ENCODE data around the gene SEC24C.
"Not testable (repeated sequence)": the region's sequence is repeated elsewhere in the genome, so short reads cannot be mapped to it uniquely, and the experiment has no call there.

SEC24C gene

DNA sequence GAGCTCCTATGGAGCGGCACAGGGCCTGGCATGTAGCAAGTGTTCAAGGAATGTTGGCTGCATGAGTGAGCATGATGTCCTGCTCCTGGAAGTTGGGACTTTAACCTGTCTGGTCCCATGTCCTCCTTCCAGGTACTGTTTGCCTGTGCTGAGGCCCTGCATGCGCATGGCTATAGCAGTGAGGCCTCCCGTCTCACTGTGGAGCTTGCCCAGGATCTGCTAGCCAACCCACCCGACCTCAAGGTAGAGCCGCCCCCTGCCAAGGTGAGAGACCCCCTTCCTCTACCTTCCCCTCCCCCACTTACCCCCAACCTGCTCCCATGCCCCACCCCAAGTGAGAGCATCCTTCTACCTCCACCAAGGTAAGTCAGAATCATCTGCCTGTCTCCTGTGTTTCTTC, 49.3 kb downstream of the SEC24C start:
- Histone ChIP-seq H3K27me3 (ENCODE audit: insufficient read depth, poor library complexity, severe bottlenecking) (no peaks in the 10 kb centered on the region), H3K27ac (replicated peaks) (no peak overlapping the region), H3K4me3 (replicated peaks; ENCODE audit: insufficient read depth, low read length) (no peak overlapping the region)
- TF ChIP-seq GABPA (IDR thresholded peaks at IDR 0.05; ENCODE audit: low read depth) = no peak
- TF ChIP-seq SPI1 (IDR thresholded peaks at IDR 0.05; ENCODE audit: borderline replicate concordance, low read depth) = no peak
- TF ChIP-seq, protein P1, sequence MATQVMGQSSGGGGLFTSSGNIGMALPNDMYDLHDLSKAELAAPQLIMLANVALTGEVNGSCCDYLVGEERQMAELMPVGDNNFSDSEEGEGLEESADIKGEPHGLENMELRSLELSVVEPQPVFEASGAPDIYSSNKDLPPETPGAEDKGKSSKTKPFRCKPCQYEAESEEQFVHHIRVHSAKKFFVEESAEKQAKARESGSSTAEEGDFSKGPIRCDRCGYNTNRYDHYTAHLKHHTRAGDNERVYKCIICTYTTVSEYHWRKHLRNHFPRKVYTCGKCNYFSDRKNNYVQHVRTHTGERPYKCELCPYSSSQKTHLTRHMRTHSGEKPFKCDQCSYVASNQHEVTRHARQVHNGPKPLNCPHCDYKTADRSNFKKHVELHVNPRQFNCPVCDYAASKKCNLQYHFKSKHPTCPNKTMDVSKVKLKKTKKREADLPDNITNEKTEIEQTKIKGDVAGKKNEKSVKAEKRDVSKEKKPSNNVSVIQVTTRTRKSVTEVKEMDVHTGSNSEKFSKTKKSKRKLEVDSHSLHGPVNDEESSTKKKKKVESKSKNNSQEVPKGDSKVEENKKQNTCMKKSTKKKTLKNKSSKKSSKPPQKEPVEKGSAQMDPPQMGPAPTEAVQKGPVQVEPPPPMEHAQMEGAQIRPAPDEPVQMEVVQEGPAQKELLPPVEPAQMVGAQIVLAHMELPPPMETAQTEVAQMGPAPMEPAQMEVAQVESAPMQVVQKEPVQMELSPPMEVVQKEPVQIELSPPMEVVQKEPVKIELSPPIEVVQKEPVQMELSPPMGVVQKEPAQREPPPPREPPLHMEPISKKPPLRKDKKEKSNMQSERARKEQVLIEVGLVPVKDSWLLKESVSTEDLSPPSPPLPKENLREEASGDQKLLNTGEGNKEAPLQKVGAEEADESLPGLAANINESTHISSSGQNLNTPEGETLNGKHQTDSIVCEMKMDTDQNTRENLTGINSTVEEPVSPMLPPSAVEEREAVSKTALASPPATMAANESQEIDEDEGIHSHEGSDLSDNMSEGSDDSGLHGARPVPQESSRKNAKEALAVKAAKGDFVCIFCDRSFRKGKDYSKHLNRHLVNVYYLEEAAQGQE (IDR thresholded peaks at IDR 0.05; ENCODE audit: insufficient replicate concordance, low read depth) = no peak
- TF ChIP-seq, protein P2, sequence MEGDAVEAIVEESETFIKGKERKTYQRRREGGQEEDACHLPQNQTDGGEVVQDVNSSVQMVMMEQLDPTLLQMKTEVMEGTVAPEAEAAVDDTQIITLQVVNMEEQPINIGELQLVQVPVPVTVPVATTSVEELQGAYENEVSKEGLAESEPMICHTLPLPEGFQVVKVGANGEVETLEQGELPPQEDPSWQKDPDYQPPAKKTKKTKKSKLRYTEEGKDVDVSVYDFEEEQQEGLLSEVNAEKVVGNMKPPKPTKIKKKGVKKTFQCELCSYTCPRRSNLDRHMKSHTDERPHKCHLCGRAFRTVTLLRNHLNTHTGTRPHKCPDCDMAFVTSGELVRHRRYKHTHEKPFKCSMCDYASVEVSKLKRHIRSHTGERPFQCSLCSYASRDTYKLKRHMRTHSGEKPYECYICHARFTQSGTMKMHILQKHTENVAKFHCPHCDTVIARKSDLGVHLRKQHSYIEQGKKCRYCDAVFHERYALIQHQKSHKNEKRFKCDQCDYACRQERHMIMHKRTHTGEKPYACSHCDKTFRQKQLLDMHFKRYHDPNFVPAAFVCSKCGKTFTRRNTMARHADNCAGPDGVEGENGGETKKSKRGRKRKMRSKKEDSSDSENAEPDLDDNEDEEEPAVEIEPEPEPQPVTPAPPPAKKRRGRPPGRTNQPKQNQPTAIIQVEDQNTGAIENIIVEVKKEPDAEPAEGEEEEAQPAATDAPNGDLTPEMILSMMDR (IDR thresholded peaks at IDR 0.05; ENCODE audit: insufficient read depth, low read length) = no peak
- no peak for TF ChIP-seq POLR2AphosphoS5 (IDR thresholded peaks at IDR 0.05; ENCODE audit: low read depth)
- DNase-seq (ENCODE audit: low read depth in 1 of 2, low spot score in 1 of 2) = no peak

DNA sequence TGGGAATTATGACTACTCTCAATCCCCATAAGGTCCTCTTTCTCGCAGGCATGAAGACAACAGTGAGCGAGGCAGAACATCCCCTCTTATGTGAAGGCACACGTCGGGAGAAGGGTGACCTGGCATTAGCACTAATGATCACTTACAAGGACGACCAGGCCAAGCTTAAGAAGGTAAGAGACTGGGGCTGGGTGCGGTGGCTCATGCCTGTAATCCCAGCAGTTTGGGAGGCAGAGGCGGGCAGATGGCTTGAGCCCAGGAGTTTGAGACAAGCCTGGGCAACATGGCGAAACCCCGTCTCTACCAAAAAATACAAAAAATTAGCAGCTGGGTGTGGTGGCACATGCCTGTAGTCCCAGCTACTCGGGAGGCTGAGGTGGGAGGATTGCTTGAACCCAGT, 51.3 kb downstream of the SEC24C start:
- not testable (repeated sequence) for DNase-seq (ENCODE audit: low read depth in 1 of 2, low spot score in 1 of 2); H3K27me3 ChIP-seq (ENCODE audit: insufficient read depth, poor library complexity, severe bottlenecking); H3K27ac ChIP-seq (replicated peaks); H3K4me3 ChIP-seq (replicated peaks; ENCODE audit: insufficient read depth, low read length)

DNA sequence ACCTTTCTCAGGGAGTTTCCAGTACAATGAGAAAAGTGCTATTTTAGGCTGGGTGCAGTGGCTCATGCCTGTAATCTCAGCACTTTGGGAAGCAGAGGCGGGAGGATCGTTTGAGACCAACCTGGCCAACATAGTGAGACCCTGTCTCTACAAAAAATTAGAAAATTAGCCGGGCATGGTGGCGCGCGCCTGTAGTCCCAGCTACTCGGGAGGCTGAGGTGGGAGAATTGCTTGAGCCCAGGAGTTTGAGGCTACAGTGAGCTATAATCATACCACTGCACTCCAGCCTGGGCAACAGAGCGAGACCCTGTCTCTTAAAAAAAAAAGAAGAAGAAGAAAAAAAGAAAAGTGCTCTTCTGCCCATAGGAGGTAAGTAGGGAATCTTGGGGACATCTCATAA, 51.9 kb downstream of the SEC24C start:
- not testable (repeated sequence) for H3K27me3 ChIP-seq (ENCODE audit: insufficient read depth, poor library complexity, severe bottlenecking); DNase-seq (ENCODE audit: low read depth in 1 of 2, low spot score in 1 of 2); H3K4me3 ChIP-seq (replicated peaks; ENCODE audit: insufficient read depth, low read length); H3K27ac ChIP-seq (replicated peaks)

DNA sequence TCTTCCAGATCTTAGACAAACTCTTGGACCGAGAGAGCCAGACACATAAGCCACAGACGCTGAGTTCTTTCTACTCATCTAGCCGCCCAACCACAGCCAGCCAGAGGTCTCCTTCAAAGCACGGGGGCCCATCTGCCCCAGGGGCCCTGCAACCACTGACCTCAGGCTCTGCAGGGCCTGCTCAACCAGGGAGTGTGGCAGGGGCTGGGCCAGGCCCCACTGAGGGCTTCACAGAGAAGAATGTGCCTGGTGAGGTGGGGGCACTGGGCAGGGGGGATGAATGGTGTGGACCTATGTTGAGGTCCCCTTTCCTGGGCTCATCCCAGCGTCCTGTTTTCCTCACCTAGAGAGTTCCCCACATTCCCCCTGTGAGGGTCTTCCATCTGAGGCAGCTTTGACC, 52.6 kb downstream of the SEC24C start:
- H3K27ac ChIP-seq (replicated peaks) = no peak overlapping the region
- no peak overlapping the region for H3K4me3 ChIP-seq (replicated peaks; ENCODE audit: insufficient read depth, low read length)
- H3K27me3 ChIP-seq (ENCODE audit: insufficient read depth, poor library complexity, severe bottlenecking) = no peaks in the 10 kb centered on the region
- TF ChIP-seq SPI1 (IDR thresholded peaks at IDR 0.05; ENCODE audit: borderline replicate concordance, low read depth) (no peak), POLR2AphosphoS5 (IDR thresholded peaks at IDR 0.05; ENCODE audit: low read depth) (no peak)
- DNase-seq (ENCODE audit: low read depth in 1 of 2, low spot score in 1 of 2) = no peak

DNA sequence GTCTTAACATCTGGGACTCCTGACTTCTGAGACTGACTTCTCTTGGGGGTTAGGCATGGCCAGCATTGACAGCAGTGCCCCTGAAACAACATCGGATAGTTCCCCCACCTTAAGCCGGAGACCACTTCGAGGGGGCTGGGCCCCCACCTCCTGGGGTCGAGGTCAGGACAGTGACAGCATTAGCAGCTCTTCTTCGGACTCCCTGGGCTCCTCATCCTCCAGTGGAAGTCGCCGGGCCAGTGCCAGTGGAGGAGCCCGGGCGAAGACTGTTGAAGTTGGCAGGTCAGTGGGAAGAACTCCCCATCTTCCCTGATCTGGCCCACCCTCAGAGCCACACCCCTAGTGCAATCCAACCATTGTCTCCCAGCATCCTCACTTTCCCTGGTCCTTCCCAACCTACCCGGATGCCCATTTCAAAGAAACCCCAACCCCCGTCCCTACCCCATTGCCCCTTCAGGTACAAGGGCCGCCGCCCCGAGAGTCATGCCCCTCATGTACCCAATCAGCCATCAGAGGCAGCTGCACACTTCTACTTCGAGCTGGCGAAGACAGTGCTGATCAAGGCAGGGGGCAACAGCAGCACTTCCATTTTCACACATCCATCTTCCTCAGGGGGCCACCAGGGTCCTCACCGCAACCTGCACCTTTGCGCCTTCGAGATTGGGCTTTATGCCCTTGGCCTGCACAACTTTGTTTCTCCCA, 53.3 kb downstream of the SEC24C start:
- DNase-seq (ENCODE audit: low read depth in 1 of 2, low spot score in 1 of 2) = no peak
- Histone ChIP-seq H3K27ac (replicated peaks) (no peak overlapping the region), H3K27me3 (ENCODE audit: insufficient read depth, poor library complexity, severe bottlenecking) (no peaks in the 10 kb centered on the region), H3K4me3 (replicated peaks; ENCODE audit: insufficient read depth, low read length) (no peak overlapping the region)
- TF ChIP-seq, protein P1 (IDR thresholded peaks at IDR 0.05; ENCODE audit: insufficient replicate concordance, low read depth) = no peak
- TF ChIP-seq, protein P2 (IDR thresholded peaks at IDR 0.05; ENCODE audit: insufficient read depth, low read length) = no peak
- TF ChIP-seq POLR2AphosphoS5 (IDR thresholded peaks at IDR 0.05; ENCODE audit: low read depth) (no peak), SPI1 (IDR thresholded peaks at IDR 0.05; ENCODE audit: borderline replicate concordance, low read depth) (no peak), GABPA (IDR thresholded peaks at IDR 0.05; ENCODE audit: low read depth) (no peak)

Data from HL-60 (cell line).